ENCODE data around the gene ONECUT3.

ONECUT3 gene

DNA sequence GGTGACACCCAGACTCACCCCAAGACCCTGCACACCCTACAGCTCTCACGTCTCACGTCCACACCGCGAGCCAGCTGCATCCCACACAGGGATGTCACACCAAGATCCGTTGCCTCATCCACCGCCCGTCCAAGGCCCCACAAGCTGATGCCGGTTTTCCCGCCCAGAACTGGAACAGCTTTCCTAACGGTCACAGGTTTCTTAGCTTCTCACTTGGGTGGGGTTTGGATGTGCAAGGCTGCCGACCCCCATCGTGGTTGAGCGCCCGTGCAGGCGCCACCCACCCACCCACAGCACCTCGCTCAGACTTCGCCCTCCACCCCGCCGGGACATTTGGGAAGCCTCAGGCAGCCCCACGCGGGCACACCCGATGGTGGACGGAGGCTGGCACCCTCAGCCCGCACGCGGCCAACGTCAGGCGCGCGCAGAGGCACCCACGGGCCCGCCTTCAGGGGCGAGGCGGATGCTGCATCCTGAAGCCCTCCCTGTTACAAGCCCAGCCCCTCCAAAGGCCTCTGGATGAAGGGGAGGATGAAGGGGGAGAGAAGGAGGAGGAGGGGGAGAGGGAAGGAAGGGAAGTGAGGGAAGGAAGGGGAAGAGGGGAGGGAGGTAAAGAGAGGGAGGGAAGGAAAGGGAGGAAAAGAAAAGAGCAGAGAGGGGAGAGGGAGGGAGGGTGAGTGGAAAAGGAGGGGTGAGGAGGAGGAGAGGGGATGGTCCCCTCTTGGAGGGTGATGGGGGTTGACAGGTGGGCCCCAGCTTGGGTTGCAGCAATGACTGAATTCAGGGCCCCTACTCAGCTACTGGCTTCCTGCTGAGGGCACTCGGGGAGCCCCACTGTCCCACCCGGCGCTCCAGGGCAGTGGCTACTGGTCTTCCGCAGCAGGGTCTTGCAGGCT lies 12.8 kb downstream of the ONECUT3 start:
- Histone ChIP-seq H3K18ac (ENCODE audit: low read length) (peak overlapping the region; percentile 74), H3K27ac (replicated peaks; ENCODE audit: low read length) (no peak overlapping the region), H2BK120ac (ENCODE audit: low read depth, low read length) (no peak overlapping the region), H2AFZ (ENCODE audit: low read length) (peak overlapping the region; percentile 64), H4K8ac (ENCODE audit: low read depth, low read length) (peak overlapping the region; percentile 6), H3K4me1 (ENCODE audit: control insufficient read depth in 2 of 2, insufficient read depth in 1 of 2, low read depth in 1 of 2, low read length in 2 of 2) (peaks cover 3 to 6% of the 10 kb centered on the region in 2 donors), H3K27me3 (ENCODE audit: control insufficient read depth in 3 of 3, insufficient read depth in 3 of 3, low read depth in 1 of 3, low read length in 3 of 3) (peaks cover 48 to 86% (median 79%) of the 10 kb centered on the region in 3 experiments), H3K4ac (ENCODE audit: low read length) (no peak overlapping the region), H2BK15ac (ENCODE audit: low read length) (peak overlapping the region; percentile 49), H3K9ac (ENCODE audit: low read depth, low read length, poor library complexity) (peak overlapping the region; percentile 60), H2BK5ac (ENCODE audit: low read length) (no peak overlapping the region), H3K4me3 (ENCODE audit: low read length in 2 of 2) (no peak overlapping the region), H2BK12ac (ENCODE audit: low read length) (peak overlapping the region; percentile 41), H3K9me3 (replicated peaks in 1 of 2; ENCODE audit: control insufficient read depth in 2 of 2, insufficient read depth in 1 of 2, low read depth in 1 of 2, low read length in 2 of 2) (peaks cover 9 to 16% of the 10 kb centered on the region in 2 donors), H3K4me2 (ENCODE audit: insufficient read depth, low read length, poor library complexity, severe bottlenecking) (no peak overlapping the region), H3K36me3 (replicated peaks in 1 of 2; ENCODE audit: control insufficient read depth in 2 of 2, insufficient read depth in 2 of 2, low read length in 2 of 2) (no peaks in the 10 kb centered on the region), H3K14ac (ENCODE audit: low read length) (peak overlapping the region; percentile 82), H3K79me1 (ENCODE audit: low read depth, low read length) (peaks cover 3% of the 10 kb centered on the region), H2AK5ac (ENCODE audit: low read depth, low read length) (no peak overlapping the region), H3K23ac (ENCODE audit: low read depth, low read length, poor library complexity) (peak overlapping the region; percentile 6), H4K91ac (ENCODE audit: low read depth, low read length, poor library complexity) (no peak overlapping the region)
- DNase-seq (ENCODE audit: low spot score) = no peak
- WGBS, 2 donors (ENCODE audit: extremely low coverage in 2 of 2, insufficient read length in 2 of 2, insufficient replicate concordance in 1 of 2) = no CpG with 5 or more reads among the region's 38 CpGs

- no peak overlapping the region for H3K23ac ChIP-seq (ENCODE audit: low read depth, low read length, poor library complexity)
- H3K18ac ChIP-seq (ENCODE audit: low read length) = no peak overlapping the region
- H4K8ac ChIP-seq (ENCODE audit: low read depth, low read length) = peak overlapping the region; percentile 6
- no peak overlapping the region for H3K4ac ChIP-seq (ENCODE audit: low read length)
- H3K9ac ChIP-seq (ENCODE audit: low read depth, low read length, poor library complexity) = no peak overlapping the region
- H2BK15ac ChIP-seq (ENCODE audit: low read length) = no peak overlapping the region
- no peak overlapping the region for H4K91ac ChIP-seq (ENCODE audit: low read depth, low read length, poor library complexity)
- H3K36me3 ChIP-seq (replicated peaks in 1 of 2; ENCODE audit: control insufficient read depth in 2 of 2, insufficient read depth in 2 of 2, low read length in 2 of 2) = no peaks in the 10 kb centered on the region
- no peak for DNase-seq (ENCODE audit: low spot score)
- no peak overlapping the region for H2BK120ac ChIP-seq (ENCODE audit: low read depth, low read length)
- peaks cover 3% of the 10 kb centered on the region for H3K79me1 ChIP-seq (ENCODE audit: low read depth, low read length)
- no peak overlapping the region for H2BK5ac ChIP-seq (ENCODE audit: low read length)
- H2AK5ac ChIP-seq (ENCODE audit: low read depth, low read length) = peak overlapping the region; percentile 53
- H3K14ac ChIP-seq (ENCODE audit: low read length) = no peak overlapping the region
- H3K9me3 ChIP-seq (replicated peaks in 1 of 2; ENCODE audit: control insufficient read depth in 2 of 2, insufficient read depth in 1 of 2, low read depth in 1 of 2, low read length in 2 of 2) = peaks cover 16 to 19% of the 10 kb centered on the region in 2 donors
- H2BK12ac ChIP-seq (ENCODE audit: low read length) = no peak overlapping the region
- peaks cover 3 to 6% of the 10 kb centered on the region in 2 donors for H3K4me1 ChIP-seq (ENCODE audit: control insufficient read depth in 2 of 2, insufficient read depth in 1 of 2, low read depth in 1 of 2, low read length in 2 of 2)
- peak overlapping the region; percentile 9 for H2AFZ ChIP-seq (ENCODE audit: low read length)
- no peak overlapping the region for H3K4me2 ChIP-seq (ENCODE audit: insufficient read depth, low read length, poor library complexity, severe bottlenecking)
- H3K27ac ChIP-seq (replicated peaks; ENCODE audit: low read length) = no peak overlapping the region
- WGBS, 2 donors (ENCODE audit: extremely low coverage in 2 of 2, insufficient read length in 2 of 2, insufficient replicate concordance in 1 of 2) = no CpG with 5 or more reads among the region's 10 CpGs
- H3K4me3 ChIP-seq (ENCODE audit: low read length in 2 of 2) = no peak overlapping the region
- peaks cover 41 to 78% (median 76%) of the 10 kb centered on the region in 3 experiments for H3K27me3 ChIP-seq (ENCODE audit: control insufficient read depth in 3 of 3, insufficient read depth in 3 of 3, low read depth in 1 of 3, low read length in 3 of 3)
Observed at GRCh38 chr19:1766800-1767352, 13.6 kb downstream of the ONECUT3 start.

DNA sequence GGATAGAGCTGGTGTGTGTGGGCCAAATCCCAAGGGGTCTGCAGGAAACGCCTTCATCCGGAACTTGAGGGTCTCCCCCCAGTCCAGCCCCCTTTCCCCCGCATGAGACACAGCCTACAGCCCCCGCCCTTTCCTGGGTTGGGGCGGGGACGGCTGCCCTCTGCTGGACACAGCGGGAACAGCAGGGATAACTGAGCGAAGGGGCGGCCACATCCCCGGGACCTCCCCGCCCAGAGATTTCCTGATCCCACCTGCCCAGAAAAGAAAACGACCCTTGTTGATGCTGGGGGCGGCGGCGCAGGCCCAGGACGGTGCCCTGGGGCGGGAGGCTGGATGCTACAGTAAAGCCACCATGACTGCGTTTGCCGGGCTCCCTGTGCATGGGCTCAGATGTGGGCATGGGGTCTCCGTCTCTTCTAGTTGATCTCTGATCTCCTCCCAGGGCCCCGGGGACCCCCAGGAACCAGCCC lies 14.2 kb downstream of the ONECUT3 start:
- H2BK12ac ChIP-seq (ENCODE audit: low read length) = no peak overlapping the region
- peak; percentile 61 for DNase-seq (ENCODE audit: low spot score)
- no peak overlapping the region for H4K91ac ChIP-seq (ENCODE audit: low read depth, low read length, poor library complexity)
- H3K9me3 ChIP-seq (replicated peaks in 1 of 2; ENCODE audit: control insufficient read depth in 2 of 2, insufficient read depth in 1 of 2, low read depth in 1 of 2, low read length in 2 of 2) = peaks cover 15 to 16% of the 10 kb centered on the region in 2 donors
- peaks cover 3 to 6% of the 10 kb centered on the region in 2 donors for H3K4me1 ChIP-seq (ENCODE audit: control insufficient read depth in 2 of 2, insufficient read depth in 1 of 2, low read depth in 1 of 2, low read length in 2 of 2)
- no peak overlapping the region for H4K8ac ChIP-seq (ENCODE audit: low read depth, low read length)
- H3K4ac ChIP-seq (ENCODE audit: low read length) = no peak overlapping the region
- H3K4me2 ChIP-seq (ENCODE audit: insufficient read depth, low read length, poor library complexity, severe bottlenecking) = no peak overlapping the region
- H2BK15ac ChIP-seq (ENCODE audit: low read length) = no peak overlapping the region
- no peak overlapping the region for H3K14ac ChIP-seq (ENCODE audit: low read length)
- no peak overlapping the region for H2BK120ac ChIP-seq (ENCODE audit: low read depth, low read length)
- H3K4me3 ChIP-seq (ENCODE audit: low read length in 2 of 2) = no peak overlapping the region
- H3K27me3 ChIP-seq (ENCODE audit: control insufficient read depth in 3 of 3, insufficient read depth in 3 of 3, low read depth in 1 of 3, low read length in 3 of 3) = peaks cover 35 to 72% (median 70%) of the 10 kb centered on the region in 3 experiments
- peak overlapping the region; percentile 34 for H2AFZ ChIP-seq (ENCODE audit: low read length)
- H2BK5ac ChIP-seq (ENCODE audit: low read length) = no peak overlapping the region
- H2AK5ac ChIP-seq (ENCODE audit: low read depth, low read length) = peak overlapping the region; percentile 81
- H3K18ac ChIP-seq (ENCODE audit: low read length) = peak overlapping the region; percentile 83
- H3K9ac ChIP-seq (ENCODE audit: low read depth, low read length, poor library complexity) = no peak overlapping the region
- WGBS, 2 donors (ENCODE audit: extremely low coverage in 2 of 2, insufficient read length in 2 of 2, insufficient replicate concordance in 1 of 2) = no CpG with 5 or more reads among the region's 21 CpGs
- H3K23ac ChIP-seq (ENCODE audit: low read depth, low read length, poor library complexity) = peak overlapping the region; percentile 94
- H3K27ac ChIP-seq (replicated peaks; ENCODE audit: low read length) = no peak overlapping the region
- H3K36me3 ChIP-seq (replicated peaks in 1 of 2; ENCODE audit: control insufficient read depth in 2 of 2, insufficient read depth in 2 of 2, low read length in 2 of 2) = no peaks in the 10 kb centered on the region
- peaks cover 3% of the 10 kb centered on the region for H3K79me1 ChIP-seq (ENCODE audit: low read depth, low read length)

DNA sequence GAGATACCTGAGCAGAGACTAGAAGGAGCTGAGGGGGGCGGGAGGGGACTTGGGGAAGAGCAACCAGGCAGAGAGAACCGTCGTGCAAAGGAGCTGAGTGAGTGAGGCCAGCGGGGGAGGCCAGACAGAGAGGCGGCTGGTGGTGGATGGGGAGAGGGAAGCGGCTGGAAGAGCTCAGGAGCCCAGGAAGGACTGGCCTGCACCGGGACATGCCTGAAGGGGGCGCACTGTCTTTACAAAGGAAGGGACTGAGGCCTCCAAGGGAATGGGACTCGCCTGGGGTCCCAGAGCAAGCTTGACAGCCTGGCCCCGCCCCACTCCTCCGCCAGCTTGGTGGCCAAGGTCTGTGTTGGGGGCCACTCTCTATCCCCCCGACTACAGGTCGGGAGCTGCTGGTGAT lies 14.9 kb downstream of the ONECUT3 start:
- Histone ChIP-seq H3K27me3 (ENCODE audit: control insufficient read depth in 3 of 3, insufficient read depth in 3 of 3, low read depth in 1 of 3, low read length in 3 of 3) (peaks cover 32 to 68% (median 67%) of the 10 kb centered on the region in 3 experiments), H2AK5ac (ENCODE audit: low read depth, low read length) (peak overlapping the region; percentile 81), H2AFZ (ENCODE audit: low read length) (no peak overlapping the region), H3K9ac (ENCODE audit: low read depth, low read length, poor library complexity) (no peak overlapping the region), H3K4me1 (ENCODE audit: control insufficient read depth in 2 of 2, insufficient read depth in 1 of 2, low read depth in 1 of 2, low read length in 2 of 2) (peaks cover 3 to 6% of the 10 kb centered on the region in 2 donors), H3K79me1 (ENCODE audit: low read depth, low read length) (peaks cover 3% of the 10 kb centered on the region), H3K36me3 (replicated peaks in 1 of 2; ENCODE audit: control insufficient read depth in 2 of 2, insufficient read depth in 2 of 2, low read length in 2 of 2) (no peaks in the 10 kb centered on the region), H3K18ac (ENCODE audit: low read length) (peak overlapping the region; percentile 3), H2BK12ac (ENCODE audit: low read length) (no peak overlapping the region), H3K4ac (ENCODE audit: low read length) (no peak overlapping the region), H3K9me3 (replicated peaks in 1 of 2; ENCODE audit: control insufficient read depth in 2 of 2, insufficient read depth in 1 of 2, low read depth in 1 of 2, low read length in 2 of 2) (peaks cover 15 to 18% of the 10 kb centered on the region in 2 donors), H2BK15ac (ENCODE audit: low read length) (no peak overlapping the region), H3K4me3 (ENCODE audit: low read length in 2 of 2) (no peak overlapping the region), H4K8ac (ENCODE audit: low read depth, low read length) (no peak overlapping the region), H2BK5ac (ENCODE audit: low read length) (peak overlapping the region; percentile 35), H3K14ac (ENCODE audit: low read length) (peak overlapping the region; percentile 38), H3K4me2 (ENCODE audit: insufficient read depth, low read length, poor library complexity, severe bottlenecking) (no peak overlapping the region), H2BK120ac (ENCODE audit: low read depth, low read length) (no peak overlapping the region), H3K27ac (replicated peaks; ENCODE audit: low read length) (no peak overlapping the region), H3K23ac (ENCODE audit: low read depth, low read length, poor library complexity) (peak overlapping the region; percentile 31), H4K91ac (ENCODE audit: low read depth, low read length, poor library complexity) (no peak overlapping the region)
- no CpG with 5 or more reads among the region's 13 CpGs for WGBS, 2 donors (ENCODE audit: extremely low coverage in 2 of 2, insufficient read length in 2 of 2, insufficient replicate concordance in 1 of 2)
- DNase-seq (ENCODE audit: low spot score) = no peak

Measured in neuronal stem cell (in vitro differentiated cells).